ENCODE measurements around the gene RASGRF1. TPM values are rescaled to one million over a fixed set of nuclear protein-coding genes. Genes with fewer than 3 reads are reported as not detected.

The RASGRF1 gene
- total and polyA plus RNA-seq, 12 donors, result 0.11 to 6.9 (median 0.46) TPM

DNA sequence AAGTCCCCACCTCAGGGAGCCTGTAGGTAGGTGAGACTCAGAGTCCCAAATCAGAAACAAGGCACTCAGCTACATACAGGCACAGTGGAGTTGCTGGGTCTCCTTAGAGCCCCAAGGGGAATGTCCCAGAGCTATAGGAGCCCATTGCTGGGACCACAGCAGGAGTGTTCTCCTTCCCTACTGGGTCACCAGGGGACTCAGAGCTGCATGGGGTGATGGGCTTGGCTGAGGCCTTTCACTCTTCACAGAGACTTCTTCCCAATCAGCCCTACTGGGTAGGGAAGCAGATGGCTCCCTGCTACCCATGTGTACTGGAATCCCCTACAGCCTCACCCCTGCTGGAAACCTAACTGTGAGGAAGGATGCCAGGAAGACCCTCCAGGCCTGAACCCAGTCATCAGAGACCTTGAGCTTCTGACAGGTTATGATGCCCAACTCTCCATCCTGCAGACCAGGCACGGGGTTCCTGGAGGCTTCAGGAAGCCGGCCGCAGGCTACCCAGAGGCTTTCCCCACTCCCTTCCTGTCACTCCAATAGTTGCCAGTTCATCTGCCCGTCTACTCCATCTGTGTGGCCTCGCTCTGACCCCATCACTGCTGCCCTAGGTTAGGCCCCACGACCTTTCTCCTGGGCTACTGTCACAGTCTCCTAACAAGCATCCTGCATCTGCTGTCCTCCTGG is 24.0 kb downstream of the RASGRF1 start:
- H3K36me3 ChIP-seq (replicated peaks in 1 of 2), result no peaks in the 10 kb centered on the region
- TF ChIP-seq POLR2A (IDR thresholded peaks at IDR 0.05), result no peak
- TF ChIP-seq, protein P1, sequence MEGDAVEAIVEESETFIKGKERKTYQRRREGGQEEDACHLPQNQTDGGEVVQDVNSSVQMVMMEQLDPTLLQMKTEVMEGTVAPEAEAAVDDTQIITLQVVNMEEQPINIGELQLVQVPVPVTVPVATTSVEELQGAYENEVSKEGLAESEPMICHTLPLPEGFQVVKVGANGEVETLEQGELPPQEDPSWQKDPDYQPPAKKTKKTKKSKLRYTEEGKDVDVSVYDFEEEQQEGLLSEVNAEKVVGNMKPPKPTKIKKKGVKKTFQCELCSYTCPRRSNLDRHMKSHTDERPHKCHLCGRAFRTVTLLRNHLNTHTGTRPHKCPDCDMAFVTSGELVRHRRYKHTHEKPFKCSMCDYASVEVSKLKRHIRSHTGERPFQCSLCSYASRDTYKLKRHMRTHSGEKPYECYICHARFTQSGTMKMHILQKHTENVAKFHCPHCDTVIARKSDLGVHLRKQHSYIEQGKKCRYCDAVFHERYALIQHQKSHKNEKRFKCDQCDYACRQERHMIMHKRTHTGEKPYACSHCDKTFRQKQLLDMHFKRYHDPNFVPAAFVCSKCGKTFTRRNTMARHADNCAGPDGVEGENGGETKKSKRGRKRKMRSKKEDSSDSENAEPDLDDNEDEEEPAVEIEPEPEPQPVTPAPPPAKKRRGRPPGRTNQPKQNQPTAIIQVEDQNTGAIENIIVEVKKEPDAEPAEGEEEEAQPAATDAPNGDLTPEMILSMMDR (IDR thresholded peaks at IDR 0.05), result no peak
- no peaks in the 10 kb centered on the region for H3K27me3 ChIP-seq
- WGBS, 4 donors, result 72 to 83% (median 79%) methylated on average over 6 of the region's 6 CpGs
- H3K4me1 ChIP-seq (replicated peaks in 1 of 2), result no peaks in the 10 kb centered on the region
- intact Hi-C loops (cut with DNase I), result no loop called here
- no peak overlapping the region for H3K4me3 ChIP-seq
- no peak overlapping the region for H3K27ac ChIP-seq
- no peak for DNase-seq
- no peaks in the 10 kb centered on the region for H3K9me3 ChIP-seq (replicated peaks in 1 of 3)

DNA sequence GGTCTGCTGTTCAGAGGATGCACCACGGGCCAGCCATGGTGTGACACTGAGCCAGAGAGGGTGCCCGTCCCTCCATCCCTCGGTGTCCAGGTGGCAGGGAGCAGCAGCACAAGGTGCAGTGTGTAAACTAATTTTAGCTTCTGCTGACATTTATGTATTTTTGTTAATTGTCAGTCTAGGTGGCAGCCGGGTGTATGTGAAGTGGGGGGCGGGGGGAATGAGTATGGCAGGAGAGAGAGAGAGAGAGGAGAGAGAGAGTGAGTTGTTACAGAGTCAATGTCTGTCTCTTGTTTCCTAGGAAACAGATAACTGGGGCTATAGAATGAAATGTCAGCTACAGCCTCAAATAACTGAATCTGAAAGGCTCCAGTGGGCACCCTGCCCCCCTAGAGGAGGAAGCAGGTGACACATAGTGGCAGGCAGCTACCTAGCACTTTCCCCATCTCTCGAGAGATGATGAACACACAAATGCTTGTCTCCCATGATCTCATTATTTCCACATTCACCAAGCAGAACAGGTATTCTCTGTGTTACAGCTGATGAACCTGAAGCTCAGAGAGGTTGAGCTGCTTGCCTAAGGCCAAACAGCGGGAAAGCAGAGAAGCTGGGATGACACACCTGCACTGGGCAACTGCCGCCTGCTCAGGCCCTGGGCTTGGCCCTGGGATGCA is 24.7 kb downstream of the RASGRF1 start:
- H3K4me3 ChIP-seq, result no peak overlapping the region
- TF ChIP-seq POLR2A (IDR thresholded peaks at IDR 0.05), result no peak
- TF ChIP-seq, protein P1 (IDR thresholded peaks at IDR 0.05), result no peak
- no peak for DNase-seq
- H3K36me3 ChIP-seq (replicated peaks in 1 of 2), result no peaks in the 10 kb centered on the region
- intact Hi-C loops (cut with DNase I), result no loop called here
- no peaks in the 10 kb centered on the region for H3K27me3 ChIP-seq
- H3K9me3 ChIP-seq (replicated peaks in 1 of 3), result no peaks in the 10 kb centered on the region
- no peaks in the 10 kb centered on the region for H3K4me1 ChIP-seq (replicated peaks in 1 of 2)
- no peak overlapping the region for H3K27ac ChIP-seq
- 76 to 86% (median 84%) methylated on average over 7 to 8 of the region's 8 CpGs for WGBS, 4 donors

DNA sequence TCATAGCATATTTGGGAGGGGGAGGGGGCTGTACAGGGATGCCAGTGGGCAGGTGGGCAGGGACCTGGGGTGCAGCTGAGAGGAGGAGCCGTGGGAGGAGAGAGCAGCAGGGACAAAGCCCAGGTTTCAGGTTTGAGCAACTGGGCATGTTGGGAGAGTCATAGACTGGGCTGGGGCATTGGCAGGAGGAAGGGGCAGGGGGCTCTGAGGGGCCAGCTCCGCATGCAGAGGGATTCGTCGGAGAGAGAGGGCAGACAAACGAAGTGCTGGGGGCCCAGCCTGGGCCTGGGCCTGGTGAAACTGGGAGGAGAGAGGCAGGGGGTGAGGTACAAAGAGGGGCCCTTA is 25.2 kb downstream of the RASGRF1 start:
- intact Hi-C loops (cut with DNase I), result no loop called here

DNA sequence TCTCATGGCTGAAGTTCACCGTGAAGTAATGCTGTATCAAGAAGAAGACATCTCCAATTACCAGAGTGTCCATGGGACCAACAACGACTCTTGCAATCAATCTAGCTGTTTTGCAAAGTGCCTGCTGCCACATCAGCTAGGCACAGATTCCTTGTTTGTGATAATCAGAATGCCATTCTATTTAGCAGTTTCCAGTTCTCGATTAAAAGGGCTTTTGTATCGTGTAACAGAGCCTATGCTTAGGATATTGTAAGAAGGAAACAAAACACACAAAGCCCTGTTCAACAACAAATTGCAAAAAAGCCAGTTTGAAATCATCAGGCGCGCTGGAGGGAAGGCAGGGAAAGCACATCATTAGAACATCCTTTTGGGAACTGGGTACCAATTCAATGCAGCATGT is 26.1 kb downstream of the RASGRF1 start:
- no peak for DNase-seq
- H3K9me3 ChIP-seq (replicated peaks in 1 of 3), result no peaks in the 10 kb centered on the region
- no peaks in the 10 kb centered on the region for H3K27me3 ChIP-seq
- no peak for TF ChIP-seq POLR2A (IDR thresholded peaks at IDR 0.05)
- TF ChIP-seq, protein P1 (IDR thresholded peaks at IDR 0.05), result no peak
- intact Hi-C loops (cut with DNase I), result no loop called here
- no peaks in the 10 kb centered on the region for H3K36me3 ChIP-seq (replicated peaks in 1 of 2)
- H3K4me1 ChIP-seq (replicated peaks in 1 of 2), result no peaks in the 10 kb centered on the region
- H3K4me3 ChIP-seq, result no peak overlapping the region
- H3K27ac ChIP-seq, result no peak overlapping the region
- WGBS, 4 donors, result 74 to 87% (median 82%) methylated on average over 6 of the region's 6 CpGs

More for the DNA sequence above, 25.2 kb downstream of the RASGRF1 start:
- DNase-seq, result no peak
- no peaks in the 10 kb centered on the region for H3K9me3 ChIP-seq (replicated peaks in 1 of 3)
- H3K36me3 ChIP-seq (replicated peaks in 1 of 2), result no peaks in the 10 kb centered on the region
- 66 to 70% (median 67%) methylated on average over 5 of the region's 5 CpGs for WGBS, 4 donors
- H3K27me3 ChIP-seq, result no peaks in the 10 kb centered on the region
- H3K27ac ChIP-seq, result no peak overlapping the region
- no peak overlapping the region for H3K4me3 ChIP-seq
- no peaks in the 10 kb centered on the region for H3K4me1 ChIP-seq (replicated peaks in 1 of 2)
- no peak for TF ChIP-seq POLR2A (IDR thresholded peaks at IDR 0.05)
- TF ChIP-seq, protein P1 (IDR thresholded peaks at IDR 0.05), result no peak

Data from adrenal gland (tissue), 12 donors.